B cell (primary cell): ENCODE results near the gene ATF1.

Experiments used
- CTCF ChIP-seq: fragments of 200-600 bp; IDR thresholded peaks from one replicate; pipeline ENCODE4 v1.8.0; 2022; ENCODE audit warnings: antibody characterized with exemption, mild to moderate bottlenecking
- EZH2 ChIP-seq: IDR thresholded peaks from 2 replicates; pipeline ENCODE4 v1.6.1; 2012; ENCODE audit warnings: borderline replicate concordance, low read depth, mild to moderate bottlenecking, moderate library complexity, low read length; ENCODE audit not compliant: insufficient read depth, poor library complexity, severe bottlenecking

GRCh38 chr12:50785406-50786001, 21.6 kb downstream of the ATF1 start:
- TF ChIP-seq CTCF (no peak), EZH2 (no peak)
